ENCODE measurements around the gene XPR1. TPM values are rescaled to one million over a fixed set of nuclear protein-coding genes. Genes with fewer than 3 reads are reported as not detected.

XPR1 gene
- total and polyA plus RNA-seq, 9 donors = 6.5 to 12.4 (median 9.1) TPM

GRCh38 chr1:180598333-180598974 is 33.4 kb upstream of the XPR1 start:
- H3K27ac ChIP-seq (ENCODE audit: low read length) = no peak overlapping the region
- H3K9me3 ChIP-seq (replicated peaks; ENCODE audit: control insufficient read depth, low read depth, low read length) = no peaks in the 10 kb centered on the region
- H3K27me3 ChIP-seq (ENCODE audit: control insufficient read depth, insufficient read depth, low read length) = no peaks in the 10 kb centered on the region
- no peak for DNase-seq
- no peaks in the 10 kb centered on the region for H3K36me3 ChIP-seq (ENCODE audit: control insufficient read depth, insufficient read depth, low read length)
- H3K4me1 ChIP-seq (ENCODE audit: control insufficient read depth, insufficient read depth, low read length) = no peaks in the 10 kb centered on the region
- no peak overlapping the region for H3K4me3 ChIP-seq (ENCODE audit: low read length)
- 40% methylated on average over 1 of the region's 6 CpGs for WGBS (ENCODE audit: insufficient coverage)

GRCh38 chr1:180600343-180600742 is 31.5 kb upstream of the XPR1 start:
- Histone ChIP-seq H3K27ac (ENCODE audit: low read length) (no peak overlapping the region), H3K4me1 (ENCODE audit: control insufficient read depth, insufficient read depth, low read length) (no peaks in the 10 kb centered on the region), H3K4me3 (ENCODE audit: low read length) (no peak overlapping the region), H3K27me3 (ENCODE audit: control insufficient read depth, insufficient read depth, low read length) (no peaks in the 10 kb centered on the region), H3K9me3 (replicated peaks; ENCODE audit: control insufficient read depth, low read depth, low read length) (no peaks in the 10 kb centered on the region), H3K36me3 (ENCODE audit: control insufficient read depth, insufficient read depth, low read length) (no peaks in the 10 kb centered on the region)
- WGBS (ENCODE audit: insufficient coverage) = 71% methylated on average over 1 of the region's 1 CpG
- DNase-seq = no peak

GRCh38 chr1:180601512-180601911 is 30.3 kb upstream of the XPR1 start:
- Histone ChIP-seq H3K4me1 (ENCODE audit: control insufficient read depth, insufficient read depth, low read length) (no peaks in the 10 kb centered on the region), H3K27ac (ENCODE audit: low read length) (no peak overlapping the region), H3K4me3 (ENCODE audit: low read length) (no peak overlapping the region), H3K36me3 (ENCODE audit: control insufficient read depth, insufficient read depth, low read length) (no peaks in the 10 kb centered on the region), H3K27me3 (ENCODE audit: control insufficient read depth, insufficient read depth, low read length) (no peaks in the 10 kb centered on the region), H3K9me3 (replicated peaks; ENCODE audit: control insufficient read depth, low read depth, low read length) (no peaks in the 10 kb centered on the region)
- 54% methylated on average over 1 of the region's 1 CpG for WGBS (ENCODE audit: insufficient coverage)
- no peak for DNase-seq

GRCh38 chr1:180603223-180603849 is 28.5 kb upstream of the XPR1 start:
- WGBS (ENCODE audit: insufficient coverage) = 45% methylated on average over 2 of the region's 6 CpGs
- Histone ChIP-seq H3K27ac (ENCODE audit: low read length) (no peak overlapping the region), H3K4me1 (ENCODE audit: control insufficient read depth, insufficient read depth, low read length) (no peaks in the 10 kb centered on the region), H3K4me3 (ENCODE audit: low read length) (no peak overlapping the region), H3K27me3 (ENCODE audit: control insufficient read depth, insufficient read depth, low read length) (no peaks in the 10 kb centered on the region), H3K9me3 (replicated peaks; ENCODE audit: control insufficient read depth, low read depth, low read length) (no peaks in the 10 kb centered on the region), H3K36me3 (ENCODE audit: control insufficient read depth, insufficient read depth, low read length) (no peaks in the 10 kb centered on the region)
- no peak for DNase-seq

GRCh38 chr1:180603850-180604226 is 28.0 kb upstream of the XPR1 start:
- Histone ChIP-seq H3K4me1 (ENCODE audit: control insufficient read depth, insufficient read depth, low read length) (no peaks in the 10 kb centered on the region), H3K4me3 (ENCODE audit: low read length) (no peak overlapping the region), H3K9me3 (replicated peaks; ENCODE audit: control insufficient read depth, low read depth, low read length) (no peaks in the 10 kb centered on the region), H3K27me3 (ENCODE audit: control insufficient read depth, insufficient read depth, low read length) (no peaks in the 10 kb centered on the region), H3K36me3 (ENCODE audit: control insufficient read depth, insufficient read depth, low read length) (no peaks in the 10 kb centered on the region), H3K27ac (ENCODE audit: low read length) (no peak overlapping the region)
- 70% methylated on average over 1 of the region's 2 CpGs for WGBS (ENCODE audit: insufficient coverage)
- no peak for DNase-seq

GRCh38 chr1:180606155-180606554 is 25.7 kb upstream of the XPR1 start:
- 17% methylated on average over 1 of the region's 2 CpGs for WGBS (ENCODE audit: insufficient coverage)
- H3K4me1 ChIP-seq (ENCODE audit: control insufficient read depth, insufficient read depth, low read length) = no peaks in the 10 kb centered on the region
- H3K9me3 ChIP-seq (replicated peaks; ENCODE audit: control insufficient read depth, low read depth, low read length) = no peaks in the 10 kb centered on the region
- H3K4me3 ChIP-seq (ENCODE audit: low read length) = no peak overlapping the region
- no peaks in the 10 kb centered on the region for H3K36me3 ChIP-seq (ENCODE audit: control insufficient read depth, insufficient read depth, low read length)
- no peaks in the 10 kb centered on the region for H3K27me3 ChIP-seq (ENCODE audit: control insufficient read depth, insufficient read depth, low read length)
- DNase-seq = no peak
- no peak overlapping the region for H3K27ac ChIP-seq (ENCODE audit: low read length)

GRCh38 chr1:180609643-180610555 is 21.9 kb upstream of the XPR1 start:
- 80% methylated on average over 2 of the region's 7 CpGs for WGBS (ENCODE audit: insufficient coverage)
- DNase-seq = no peak
- no peaks in the 10 kb centered on the region for H3K9me3 ChIP-seq (replicated peaks; ENCODE audit: control insufficient read depth, low read depth, low read length)
- no peak overlapping the region for H3K27ac ChIP-seq (ENCODE audit: low read length)
- no peak overlapping the region for H3K4me3 ChIP-seq (ENCODE audit: low read length)
- no peaks in the 10 kb centered on the region for H3K36me3 ChIP-seq (ENCODE audit: control insufficient read depth, insufficient read depth, low read length)
- H3K4me1 ChIP-seq (ENCODE audit: control insufficient read depth, insufficient read depth, low read length) = no peaks in the 10 kb centered on the region
- no peaks in the 10 kb centered on the region for H3K27me3 ChIP-seq (ENCODE audit: control insufficient read depth, insufficient read depth, low read length)

GRCh38 chr1:180610556-180611015 is 21.2 kb upstream of the XPR1 start:
- no peak for DNase-seq
- Histone ChIP-seq H3K4me1 (ENCODE audit: control insufficient read depth, insufficient read depth, low read length) (no peaks in the 10 kb centered on the region), H3K27me3 (ENCODE audit: control insufficient read depth, insufficient read depth, low read length) (no peaks in the 10 kb centered on the region), H3K36me3 (ENCODE audit: control insufficient read depth, insufficient read depth, low read length) (no peaks in the 10 kb centered on the region), H3K4me3 (ENCODE audit: low read length) (no peak overlapping the region), H3K9me3 (replicated peaks; ENCODE audit: control insufficient read depth, low read depth, low read length) (no peaks in the 10 kb centered on the region), H3K27ac (ENCODE audit: low read length) (no peak overlapping the region)
- 54% methylated on average over 2 of the region's 3 CpGs for WGBS (ENCODE audit: insufficient coverage)

GRCh38 chr1:180611016-180611930 is 20.5 kb upstream of the XPR1 start:
- H3K36me3 ChIP-seq (ENCODE audit: control insufficient read depth, insufficient read depth, low read length) = no peaks in the 10 kb centered on the region
- H3K4me3 ChIP-seq (ENCODE audit: low read length) = no peak overlapping the region
- H3K27ac ChIP-seq (ENCODE audit: low read length) = no peak overlapping the region
- WGBS (ENCODE audit: insufficient coverage) = 70% methylated on average over 2 of the region's 9 CpGs
- DNase-seq = peak; percentile 48
- no peaks in the 10 kb centered on the region for H3K27me3 ChIP-seq (ENCODE audit: control insufficient read depth, insufficient read depth, low read length)
- no peaks in the 10 kb centered on the region for H3K9me3 ChIP-seq (replicated peaks; ENCODE audit: control insufficient read depth, low read depth, low read length)
- no peaks in the 10 kb centered on the region for H3K4me1 ChIP-seq (ENCODE audit: control insufficient read depth, insufficient read depth, low read length)
